Endodermal cell (in vitro differentiated cells): ENCODE measurements around the gene CT45A6. TPM values are rescaled to one million over a fixed set of nuclear protein-coding genes. Genes with fewer than 3 reads are reported as not detected.
"Not testable (repeated sequence)": the region's sequence is repeated elsewhere in the genome, so short reads cannot be mapped to it uniquely, and the experiment has no call there.

Experiments
- DNase-seq: peaks from one replicate; pipeline ENCODE4 v3.0.0-alpha.2; 2017
- H3K27ac ChIP-seq: 2 replicates; pipeline ENCODE4 v1.5.1; 2013; ENCODE audit warnings: mild to moderate bottlenecking, low read depth, low read length, moderate library complexity
- H3K27me3 ChIP-seq: 2 replicates; pipeline ENCODE4 v1.6.1; 2013; ENCODE audit warnings: mild to moderate bottlenecking, low read length, moderate library complexity; ENCODE audit not compliant: insufficient read depth, control insufficient read depth, poor library complexity, severe bottlenecking
- H3K36me3 ChIP-seq: 2 replicates; pipeline ENCODE4 v1.7.0; 2013; ENCODE audit warnings: mild to moderate bottlenecking, low read length, moderate library complexity; ENCODE audit not compliant: control insufficient read depth, insufficient read depth
- H3K4me1 ChIP-seq: one replicate; pipeline ENCODE4 v1.7.0; 2013; ENCODE audit warnings: low read length; ENCODE audit not compliant: control insufficient read depth, insufficient read depth
- H3K4me3 ChIP-seq: 2 replicates; pipeline ENCODE4 v1.5.1; 2013; ENCODE audit warnings: mild to moderate bottlenecking, low read length, moderate library complexity
- H3K9ac ChIP-seq: 2 replicates; pipeline ENCODE4 v1.6.1; 2013; ENCODE audit warnings: mild to moderate bottlenecking, low read length, moderate library complexity; ENCODE audit not compliant: poor library complexity, severe bottlenecking; ENCODE audit errors: extremely low read depth
- H3K9me3 ChIP-seq: 2 replicates; pipeline ENCODE4 v1.6.1; 2013; ENCODE audit warnings: mild to moderate bottlenecking, low read length, moderate library complexity; ENCODE audit not compliant: control insufficient read depth
- H3K27ac Mint-ChIP-seq: 2 replicates; pipeline ENCODE4 v1.8.0; 2020; ENCODE audit warnings: mixed read lengths
- H3K27me3 Mint-ChIP-seq: 2 replicates; pipeline ENCODE4 v1.8.0; 2021; ENCODE audit warnings: mild to moderate bottlenecking, mixed read lengths; ENCODE audit not compliant: insufficient read depth
- H3K36me3 Mint-ChIP-seq: 2 replicates; pipeline ENCODE4 v1.8.0; 2020; ENCODE audit warnings: low read depth, mixed read lengths
- H3K4me1 Mint-ChIP-seq: 2 replicates; pipeline ENCODE4 v1.8.0; 2020; ENCODE audit warnings: mixed read lengths
- H3K4me3 Mint-ChIP-seq: 2 replicates; pipeline ENCODE4 v1.8.0; 2020; ENCODE audit warnings: mild to moderate bottlenecking, moderate library complexity, mixed read lengths
- H3K9me3 Mint-ChIP-seq: 2 replicates; pipeline ENCODE4 v1.8.0; 2020; ENCODE audit warnings: mild to moderate bottlenecking, mixed read lengths
- WGBS, 2 experiments: methylation state at CpG; one replicate each; pipeline versions ENCODE4 v1.1.5 to v1.1.7; 2013; ENCODE audit warnings: missing lambda C conversion rate in 2 of 2, mixed read lengths in 1 of 2; ENCODE audit not compliant: insufficient coverage in 1 of 2, insufficient read length in 1 of 2; 5-methylcytosine and 5-hydroxymethylcytosine counted together
- long read RNA-seq, 4 experiments: library from polyadenylated mRNA in 2 of 4; library from RNA in 1 of 4; library from capped mRNA in 1 of 4; stranded (forward) in 3 of 4; unstranded in 1 of 4; transcript quantifications; one replicate each; pipeline ENCODE4 v2.0.0, GENCODE V29; 2020 to 2021; ENCODE audit warnings: inconsistent platforms in 1 of 4
- polyA plus RNA-seq, 2 experiments: library from polyadenylated mRNA; stranded (reverse); fragments of 50-300 nt; gene quantifications; one replicate each; pipeline ENCODE4 v1.2.3, GENCODE V29; 2013
- total RNA-seq, 2 donors: library from RNA; stranded (reverse); fragmentation: NEBNext Ultra II Directional in 1 of 2; extraction: Animal tissue kit (Norgen Biotek cat#: 25700) in 1 of 2; gene quantifications; 2 replicates in 1 of 2; 3 replicates in 1 of 2; pipeline ENCODE4 v1.2.1, GENCODE V29; 2021

Gene CT45A6
- not detected for total RNA-seq
- polyA plus RNA-seq (2013, experiment 1 of 2), result not detected
- polyA plus RNA-seq (2013, experiment 2 of 2), result not detected
- long read RNA-seq, experiment 1, result 0 reads
- long read RNA-seq, experiment 2, result 0 reads
- long read RNA-seq, experiment 3, result 0 reads
- long read RNA-seq, experiment 4, result 0 reads

GRCh38 chrX:135802687-135803086 lies at the start of gene CT45A6:
CT45A6 (minus strand) TSS chrX:135802787; CDS start chrX:135798993, 3,794 bp downstream.
- H3K9me3 Mint-ChIP-seq, H3K27ac ChIP-seq, H3K9ac ChIP-seq, H3K4me3 Mint-ChIP-seq, H3K27me3 ChIP-seq, H3K27me3 Mint-ChIP-seq, H3K36me3 ChIP-seq, H3K4me3 ChIP-seq, DNase-seq, H3K36me3 Mint-ChIP-seq, H3K27ac Mint-ChIP-seq, H3K9me3 ChIP-seq, H3K4me1 Mint-ChIP-seq, H3K4me1 ChIP-seq: not testable (repeated sequence)
- WGBS, 2 experiments, result no CpG with 5 or more reads among the region's 16 CpGs

- H3K27ac Mint-ChIP-seq, H3K4me1 Mint-ChIP-seq, H3K9ac ChIP-seq, H3K4me3 ChIP-seq, H3K27me3 Mint-ChIP-seq, H3K36me3 ChIP-seq, H3K36me3 Mint-ChIP-seq, H3K27ac ChIP-seq, H3K27me3 ChIP-seq, DNase-seq, H3K4me3 Mint-ChIP-seq, H3K9me3 ChIP-seq, H3K4me1 ChIP-seq, H3K9me3 Mint-ChIP-seq: not testable (repeated sequence)
- WGBS, 2 experiments, result no CpG with 5 or more reads among the region's 17 CpGs
Observed at GRCh38 chrX:135837180-135837579, 34.6 kb upstream of the CT45A6 start, which contains the start of gene CT45A7. CT45A7 (minus strand) TSS chrX:135837280; CDS start chrX:135833533, 3,747 bp downstream.

GRCh38 chrX:135819912-135820311 lies 17.3 kb upstream of the CT45A6 start, which contains the start of gene CT45A2:
CT45A2 (minus strand) TSS chrX:135820012; CDS start chrX:135816265, 3,747 bp downstream.
- H3K9me3 ChIP-seq, H3K27me3 Mint-ChIP-seq, H3K9ac ChIP-seq, H3K4me3 ChIP-seq, H3K9me3 Mint-ChIP-seq, DNase-seq, H3K27ac ChIP-seq, H3K36me3 Mint-ChIP-seq, H3K36me3 ChIP-seq, H3K4me3 Mint-ChIP-seq, H3K27ac Mint-ChIP-seq, H3K4me1 ChIP-seq, H3K27me3 ChIP-seq, H3K4me1 Mint-ChIP-seq: not testable (repeated sequence)
- WGBS, 2 experiments, result no CpG with 5 or more reads among the region's 17 CpGs

GRCh38 chrX:135785403-135785802 lies 17.2 kb downstream of the CT45A6 start, which contains the start of gene CT45A5:
CT45A5 (minus strand) TSS chrX:135785503; CDS start chrX:135781729, 3,774 bp downstream.
- not testable (repeated sequence) for H3K27ac ChIP-seq, H3K4me3 ChIP-seq, DNase-seq, H3K27ac Mint-ChIP-seq, H3K36me3 Mint-ChIP-seq, H3K9ac ChIP-seq, H3K4me1 ChIP-seq, H3K27me3 Mint-ChIP-seq, H3K4me1 Mint-ChIP-seq, H3K9me3 ChIP-seq, H3K9me3 Mint-ChIP-seq, H3K36me3 ChIP-seq, H3K27me3 ChIP-seq, H3K4me3 Mint-ChIP-seq
- no CpG with 5 or more reads among the region's 16 CpGs for WGBS, 2 experiments

GRCh38 chrX:135768091-135768490 lies 34.5 kb downstream of the CT45A6 start, which contains the start of gene CT45A3:
CT45A3 (minus strand) TSS chrX:135768191; CDS start chrX:135764444, 3,747 bp downstream.
- not testable (repeated sequence) for DNase-seq, H3K9me3 Mint-ChIP-seq, H3K4me1 Mint-ChIP-seq, H3K27me3 ChIP-seq, H3K27ac Mint-ChIP-seq, H3K36me3 Mint-ChIP-seq, H3K4me1 ChIP-seq, H3K27me3 Mint-ChIP-seq, H3K36me3 ChIP-seq, H3K27ac ChIP-seq, H3K4me3 ChIP-seq, H3K4me3 Mint-ChIP-seq, H3K9ac ChIP-seq, H3K9me3 ChIP-seq
- WGBS, 2 experiments, result no CpG with 5 or more reads among the region's 17 CpGs

GRCh38 chrX:135744739-135745138 lies 57.8 kb downstream of the CT45A6 start:
- not testable (repeated sequence) for H3K4me1 Mint-ChIP-seq, H3K27me3 Mint-ChIP-seq, H3K27ac ChIP-seq, H3K36me3 ChIP-seq, H3K9ac ChIP-seq, H3K27ac Mint-ChIP-seq, H3K27me3 ChIP-seq, H3K4me1 ChIP-seq, H3K4me3 Mint-ChIP-seq, H3K4me3 ChIP-seq, H3K9me3 ChIP-seq, DNase-seq, H3K36me3 Mint-ChIP-seq
- peaks cover 61% of the 10 kb centered on the region for H3K9me3 Mint-ChIP-seq
- WGBS, 2 experiments, result 100% methylated on average over 1 of the region's 4 CpGs; no CpG with 5 or more reads in 1 of the 2 experiments
